Progenitor cell of endocrine pancreas (in vitro differentiated cells): ENCODE measurements around the gene PHOSPHO2. TPM values are rescaled to one million over a fixed set of nuclear protein-coding genes. Genes with fewer than 3 reads are reported as not detected.
"Not testable (repeated sequence)": the region's sequence is repeated elsewhere in the genome, so short reads cannot be mapped to it uniquely, and the experiment has no call there.

Source experiments
- DNase-seq: peaks from one replicate; pipeline ENCODE4 v3.0.0; 2021; ENCODE audit warnings: low spot score; ENCODE audit not compliant: unreplicated experiment
- H3K27ac Mint-ChIP-seq: 2 replicates; pipeline ENCODE4 v1.8.0; 2021; ENCODE audit warnings: mild to moderate bottlenecking, moderate library complexity, mixed read lengths
- H3K27me3 Mint-ChIP-seq: 2 replicates; pipeline ENCODE4 v1.8.0; 2021; ENCODE audit warnings: mixed read lengths
- H3K36me3 Mint-ChIP-seq: 2 replicates; pipeline ENCODE4 v1.8.0; 2022; ENCODE audit warnings: mixed read lengths; ENCODE audit not compliant: insufficient read depth
- H3K4me1 Mint-ChIP-seq: 2 replicates; pipeline ENCODE4 v1.8.0; 2021; ENCODE audit warnings: low read depth, mixed read lengths
- H3K4me3 Mint-ChIP-seq: 2 replicates; pipeline ENCODE4 v1.8.0; 2021; ENCODE audit warnings: low read depth, mild to moderate bottlenecking, moderate library complexity, mixed read lengths
- H3K9me3 Mint-ChIP-seq: 2 replicates; pipeline ENCODE4 v1.8.0; 2021; ENCODE audit warnings: low read depth, mixed read lengths
- CTCF ChIP-seq: fragments of 200-600 bp; sonication (generic); IDR thresholded peaks from one replicate; pipeline ENCODE4 v1.5.0; 2021; ENCODE audit warnings: antibody characterized with exemption, mild to moderate bottlenecking; ENCODE audit not compliant: unreplicated experiment
- total RNA-seq: library from RNA; stranded (reverse); gene quantifications from 2 replicates; pipeline ENCODE4 v1.2.1, GENCODE V29; 2021

Gene PHOSPHO2
- total RNA-seq, 1 donor from 2014 or later: 17.3 TPM

DNA sequence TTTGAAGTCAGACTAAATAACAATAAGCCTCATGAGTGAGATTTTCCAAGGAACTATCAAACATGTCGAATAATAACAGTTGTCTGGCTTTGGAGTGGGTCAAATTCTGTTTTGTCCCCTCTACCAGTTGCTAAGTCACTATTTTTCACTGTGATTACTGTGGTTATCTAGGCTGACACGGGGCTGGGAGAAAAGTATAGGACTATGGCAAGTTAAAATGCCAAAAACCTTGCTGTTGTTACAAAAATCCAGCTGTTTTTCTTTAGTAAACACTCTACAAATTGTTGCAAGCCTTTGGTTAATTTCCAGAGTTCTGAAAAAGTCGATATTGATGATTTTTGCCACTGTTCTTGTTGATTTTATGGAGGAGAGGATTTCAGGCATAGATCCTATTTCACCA lies 1.6 kb upstream of the PHOSPHO2 start:
- DNase-seq: no peak
- Mint-ChIP-seq H3K36me3 (peaks cover 11% of the 10 kb centered on the region), H3K27ac (no peak overlapping the region), H3K27me3 (no peaks in the 10 kb centered on the region), H3K4me1 (peaks cover 13% of the 10 kb centered on the region), H3K4me3 (no peak overlapping the region), H3K9me3 (peaks cover 14% of the 10 kb centered on the region)
- TF ChIP-seq CTCF: no peak

GRCh38 chr2:169693360-169693759 lies 909 bp upstream of the PHOSPHO2 start:
- peak overlapping the region; percentile 98 for H3K4me3 Mint-ChIP-seq
- H3K4me1 Mint-ChIP-seq: peaks cover 13% of the 10 kb centered on the region
- H3K27me3 Mint-ChIP-seq: no peaks in the 10 kb centered on the region
- peaks cover 8% of the 10 kb centered on the region for H3K36me3 Mint-ChIP-seq
- no peak for DNase-seq
- H3K9me3 Mint-ChIP-seq: peaks cover 12% of the 10 kb centered on the region
- peak overlapping the region; percentile 98 for H3K27ac Mint-ChIP-seq
- no peak for TF ChIP-seq CTCF

GRCh38 chr2:169694894-169695260 lies 608 bp downstream of the PHOSPHO2 start:
- no peak for DNase-seq
- Mint-ChIP-seq H3K27ac (peak overlapping the region; percentile 98), H3K36me3 (peaks cover 13% of the 10 kb centered on the region), H3K4me1 (peaks cover 13% of the 10 kb centered on the region), H3K9me3 (peaks cover 4% of the 10 kb centered on the region), H3K27me3 (no peaks in the 10 kb centered on the region), H3K4me3 (peak overlapping the region; percentile 98)
- TF ChIP-seq CTCF: no peak

DNA sequence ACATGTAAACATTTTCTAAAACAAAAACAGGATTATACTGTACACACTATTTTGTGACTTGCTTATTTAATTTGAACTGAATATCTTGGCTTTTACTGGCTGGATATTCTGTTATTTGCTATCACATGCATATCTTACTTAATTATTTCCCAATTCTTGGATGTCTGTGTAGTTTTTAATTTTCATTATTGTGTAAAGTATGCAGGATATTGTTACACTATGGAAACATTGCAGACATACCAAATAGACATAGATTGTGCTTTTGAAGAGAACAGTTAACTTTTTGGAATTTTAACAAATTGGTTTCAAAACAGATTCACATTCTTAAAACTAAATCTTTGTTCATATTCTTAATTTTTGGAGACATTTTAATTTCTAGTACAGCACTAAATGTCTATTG lies 2.1 kb downstream of the PHOSPHO2 start:
- H3K9me3 Mint-ChIP-seq: no peaks in the 10 kb centered on the region
- no peak for DNase-seq
- TF ChIP-seq CTCF: no peak
- no peaks in the 10 kb centered on the region for H3K27me3 Mint-ChIP-seq
- peaks cover 13% of the 10 kb centered on the region for H3K4me1 Mint-ChIP-seq
- no peak overlapping the region for H3K27ac Mint-ChIP-seq
- peaks cover 14% of the 10 kb centered on the region for H3K36me3 Mint-ChIP-seq
- H3K4me3 Mint-ChIP-seq: no peak overlapping the region

DNA sequence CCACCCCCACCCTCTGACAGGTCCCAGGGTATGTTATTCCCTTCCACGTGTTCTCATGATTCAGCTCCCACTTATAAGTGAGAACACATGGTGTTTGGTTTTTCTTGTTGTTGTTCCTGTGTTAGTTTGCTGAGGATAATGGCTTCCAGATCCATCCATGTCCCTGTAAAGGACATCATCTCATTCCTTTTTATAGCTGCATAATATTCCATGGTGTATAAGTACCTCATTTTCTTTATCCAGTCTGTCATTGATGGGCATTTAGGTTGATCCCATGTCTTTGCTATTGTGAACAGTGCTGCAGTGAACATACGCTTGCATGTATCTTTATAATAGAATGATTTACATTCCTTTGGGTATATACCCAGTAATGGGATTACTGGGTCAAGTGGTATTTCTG lies 4.9 kb downstream of the PHOSPHO2 start:
- not testable (repeated sequence) for H3K4me1 Mint-ChIP-seq, DNase-seq, H3K27ac Mint-ChIP-seq, H3K9me3 Mint-ChIP-seq, H3K27me3 Mint-ChIP-seq, H3K4me3 Mint-ChIP-seq
- H3K36me3 Mint-ChIP-seq: peaks cover 14% of the 10 kb centered on the region

DNA sequence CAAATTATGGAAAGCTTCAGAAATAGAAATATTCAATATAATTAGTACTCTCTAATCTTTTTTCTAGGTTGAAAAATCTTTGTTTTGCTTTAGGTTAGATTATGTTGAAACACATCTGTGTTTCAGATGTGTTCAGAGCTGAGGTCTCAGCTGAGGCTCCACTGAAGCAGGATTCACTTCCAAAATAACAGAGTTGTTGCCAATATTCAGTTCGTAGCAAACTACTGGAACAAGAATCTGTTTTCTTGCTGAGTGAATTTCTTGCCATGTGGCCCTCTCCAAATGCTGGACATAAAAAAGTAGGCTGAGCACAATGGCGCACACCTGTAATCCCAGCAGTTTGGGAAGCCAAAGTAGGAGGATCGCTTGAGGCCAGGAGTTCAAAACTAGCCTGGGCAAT lies 8.7 kb downstream of the PHOSPHO2 start:
- no peak for DNase-seq
- H3K27ac Mint-ChIP-seq: no peak overlapping the region
- no peaks in the 10 kb centered on the region for H3K9me3 Mint-ChIP-seq
- H3K4me3 Mint-ChIP-seq: no peak overlapping the region
- H3K36me3 Mint-ChIP-seq: peaks cover 15% of the 10 kb centered on the region
- H3K4me1 Mint-ChIP-seq: no peaks in the 10 kb centered on the region
- no peaks in the 10 kb centered on the region for H3K27me3 Mint-ChIP-seq
- TF ChIP-seq CTCF: no peak
